HL-60/S4 (cell line): ENCODE data around the gene MEPE.
"Not testable (repeated sequence)": the region's sequence is repeated elsewhere in the genome, so short reads cannot be mapped to it uniquely, and the experiment has no call there.

Experiments
- in situ Hi-C: fragments of 300-500 bp; cut with MboI; formaldehyde crosslinking; loops from 2 replicates; pipeline ENCODE4 v1.14.3; 2022; ENCODE audit warnings: low sequenced_read_pairs

The MEPE gene

GRCh38 chr4:87868522-87868921 is 35.8 kb downstream of the MEPE start:
- in situ Hi-C loops: loop anchor here (25.0 kb wide), 1 partner anchor 344 kb away; no protein-coding TSS in a partner anchor

GRCh38 chr4:87872028-87872427 is 39.3 kb downstream of the MEPE start:
- in situ Hi-C loops: loop anchor here (25.0 kb wide), 1 partner anchor 340 kb away; no protein-coding TSS in a partner anchor

GRCh38 chr4:87875191-87875590 is 42.4 kb downstream of the MEPE start:
- in situ Hi-C loops: no loop called here

- in situ Hi-C loops: no loop called here
Observed at GRCh38 chr4:87880106-87880505, 47.3 kb downstream of the MEPE start.

GRCh38 chr4:87881115-87881514 is 48.3 kb downstream of the MEPE start:
- in situ Hi-C loops: no loop called here

GRCh38 chr4:87882321-87882720 is 49.6 kb downstream of the MEPE start:
- in situ Hi-C loops: no loop called here

- in situ Hi-C loops: no loop called here
Observed at GRCh38 chr4:87882861-87883260, 50.1 kb downstream of the MEPE start.

- in situ Hi-C loops: no loop called here
Observed at GRCh38 chr4:87884976-87885549, 52.3 kb downstream of the MEPE start.

GRCh38 chr4:87886083-87886482 is 53.3 kb downstream of the MEPE start:
- in situ Hi-C loops: no loop called here

GRCh38 chr4:87890753-87891152 is 58.0 kb downstream of the MEPE start:
- in situ Hi-C loops: not testable (repeated sequence)

- in situ Hi-C loops: no loop called here
Observed at GRCh38 chr4:87895964-87896621, 63.3 kb downstream of the MEPE start.
